ENCODE results near the gene COQ3.

GRCh38 chr6:99424022-99424421, 30.0 kb upstream of the COQ3 start:
- no peak for TF ChIP-seq CTCF (IDR thresholded peaks at IDR 0.05)
- no peak for TF ChIP-seq MAX (CRISPR knock-in tag; IDR thresholded peaks at IDR 0.05)
- no peak for TF ChIP-seq FOXP1 (CRISPR knock-in tag; IDR thresholded peaks at IDR 0.05; ENCODE audit: borderline replicate concordance)
- TF ChIP-seq AFF4 (CRISPR knock-in tag; IDR thresholded peaks at IDR 0.05; ENCODE audit: borderline replicate concordance) = no peak
- no peak for TF ChIP-seq JUN (CRISPR knock-in tag; IDR thresholded peaks at IDR 0.05)
- TF ChIP-seq HMGA2 (CRISPR knock-in tag; IDR thresholded peaks at IDR 0.05) = no peak
- no peak for TF ChIP-seq ZSCAN18 (CRISPR knock-in tag; IDR thresholded peaks at IDR 0.05)
- TF ChIP-seq FOXJ3 (CRISPR knock-in tag; IDR thresholded peaks at IDR 0.05; ENCODE audit: borderline replicate concordance) = no peak
- no peak for TF ChIP-seq CREB1 (CRISPR knock-in tag; IDR thresholded peaks at IDR 0.05)
- no peak for TF ChIP-seq TP53 (CRISPR knock-in tag; IDR thresholded peaks at IDR 0.05)
- TF ChIP-seq SMAD3 (CRISPR knock-in tag; IDR thresholded peaks at IDR 0.05; ENCODE audit: borderline replicate concordance) = no peak
- no peak for TF ChIP-seq IRF1 (CRISPR knock-in tag; IDR thresholded peaks at IDR 0.05)
- no peak for TF ChIP-seq ZNF317 (CRISPR knock-in tag; IDR thresholded peaks at IDR 0.05; ENCODE audit: borderline replicate concordance, low read depth)
- TF ChIP-seq E2F1 (CRISPR knock-in tag; IDR thresholded peaks at IDR 0.05) = no peak

Measured in WTC11 (cell line).